ENCODE results near the gene ASB16. TPM values are rescaled to one million over a fixed set of nuclear protein-coding genes. Genes with fewer than 3 reads are reported as not detected.

Gene ASB16
- total and polyA plus RNA-seq, 10 of the 15 experiments (the other 5 are each of a cell fraction or from before 2014, with no cell fraction given), result 0.07 to 1.1 (median 0.44) TPM; not detected in 5

GRCh38 chr17:44152875-44153274 lies 17.6 kb upstream of the ASB16 start (continued):
- TF ChIP-seq FOS (IDR thresholded peaks at IDR 0.05; ENCODE audit: borderline replicate concordance, extremely low read depth, insufficient read length) (no peak), TAF1 (IDR thresholded peaks at IDR 0.05; ENCODE audit: borderline replicate concordance, low read depth, low read length) (no peak), YBX1 (IDR thresholded peaks at IDR 0.05) (no peak), IRF4 (IDR thresholded peaks at IDR 0.05; ENCODE audit: low read depth, low read length) (no peak), TCF12 (IDR thresholded peaks at IDR 0.05; ENCODE audit: low read depth, low read length) (no peak), PAX8 (IDR thresholded peaks at IDR 0.05) (no peak)
- TF ChIP-seq, protein P1, sequence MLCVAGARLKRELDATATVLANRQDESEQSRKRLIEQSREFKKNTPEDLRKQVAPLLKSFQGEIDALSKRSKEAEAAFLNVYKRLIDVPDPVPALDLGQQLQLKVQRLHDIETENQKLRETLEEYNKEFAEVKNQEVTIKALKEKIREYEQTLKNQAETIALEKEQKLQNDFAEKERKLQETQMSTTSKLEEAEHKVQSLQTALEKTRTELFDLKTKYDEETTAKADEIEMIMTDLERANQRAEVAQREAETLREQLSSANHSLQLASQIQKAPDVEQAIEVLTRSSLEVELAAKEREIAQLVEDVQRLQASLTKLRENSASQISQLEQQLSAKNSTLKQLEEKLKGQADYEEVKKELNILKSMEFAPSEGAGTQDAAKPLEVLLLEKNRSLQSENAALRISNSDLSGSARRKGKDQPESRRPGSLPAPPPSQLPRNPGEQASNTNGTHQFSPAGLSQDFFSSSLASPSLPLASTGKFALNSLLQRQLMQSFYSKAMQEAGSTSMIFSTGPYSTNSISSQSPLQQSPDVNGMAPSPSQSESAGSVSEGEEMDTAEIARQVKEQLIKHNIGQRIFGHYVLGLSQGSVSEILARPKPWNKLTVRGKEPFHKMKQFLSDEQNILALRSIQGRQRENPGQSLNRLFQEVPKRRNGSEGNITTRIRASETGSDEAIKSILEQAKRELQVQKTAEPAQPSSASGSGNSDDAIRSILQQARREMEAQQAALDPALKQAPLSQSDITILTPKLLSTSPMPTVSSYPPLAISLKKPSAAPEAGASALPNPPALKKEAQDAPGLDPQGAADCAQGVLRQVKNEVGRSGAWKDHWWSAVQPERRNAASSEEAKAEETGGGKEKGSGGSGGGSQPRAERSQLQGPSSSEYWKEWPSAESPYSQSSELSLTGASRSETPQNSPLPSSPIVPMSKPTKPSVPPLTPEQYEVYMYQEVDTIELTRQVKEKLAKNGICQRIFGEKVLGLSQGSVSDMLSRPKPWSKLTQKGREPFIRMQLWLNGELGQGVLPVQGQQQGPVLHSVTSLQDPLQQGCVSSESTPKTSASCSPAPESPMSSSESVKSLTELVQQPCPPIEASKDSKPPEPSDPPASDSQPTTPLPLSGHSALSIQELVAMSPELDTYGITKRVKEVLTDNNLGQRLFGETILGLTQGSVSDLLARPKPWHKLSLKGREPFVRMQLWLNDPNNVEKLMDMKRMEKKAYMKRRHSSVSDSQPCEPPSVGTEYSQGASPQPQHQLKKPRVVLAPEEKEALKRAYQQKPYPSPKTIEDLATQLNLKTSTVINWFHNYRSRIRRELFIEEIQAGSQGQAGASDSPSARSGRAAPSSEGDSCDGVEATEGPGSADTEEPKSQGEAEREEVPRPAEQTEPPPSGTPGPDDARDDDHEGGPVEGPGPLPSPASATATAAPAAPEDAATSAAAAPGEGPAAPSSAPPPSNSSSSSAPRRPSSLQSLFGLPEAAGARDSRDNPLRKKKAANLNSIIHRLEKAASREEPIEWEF (IDR thresholded peaks at IDR 0.05; ENCODE audit: insufficient replicate concordance, low read depth, low read length), result no peak
- TF ChIP-seq, protein P2, sequence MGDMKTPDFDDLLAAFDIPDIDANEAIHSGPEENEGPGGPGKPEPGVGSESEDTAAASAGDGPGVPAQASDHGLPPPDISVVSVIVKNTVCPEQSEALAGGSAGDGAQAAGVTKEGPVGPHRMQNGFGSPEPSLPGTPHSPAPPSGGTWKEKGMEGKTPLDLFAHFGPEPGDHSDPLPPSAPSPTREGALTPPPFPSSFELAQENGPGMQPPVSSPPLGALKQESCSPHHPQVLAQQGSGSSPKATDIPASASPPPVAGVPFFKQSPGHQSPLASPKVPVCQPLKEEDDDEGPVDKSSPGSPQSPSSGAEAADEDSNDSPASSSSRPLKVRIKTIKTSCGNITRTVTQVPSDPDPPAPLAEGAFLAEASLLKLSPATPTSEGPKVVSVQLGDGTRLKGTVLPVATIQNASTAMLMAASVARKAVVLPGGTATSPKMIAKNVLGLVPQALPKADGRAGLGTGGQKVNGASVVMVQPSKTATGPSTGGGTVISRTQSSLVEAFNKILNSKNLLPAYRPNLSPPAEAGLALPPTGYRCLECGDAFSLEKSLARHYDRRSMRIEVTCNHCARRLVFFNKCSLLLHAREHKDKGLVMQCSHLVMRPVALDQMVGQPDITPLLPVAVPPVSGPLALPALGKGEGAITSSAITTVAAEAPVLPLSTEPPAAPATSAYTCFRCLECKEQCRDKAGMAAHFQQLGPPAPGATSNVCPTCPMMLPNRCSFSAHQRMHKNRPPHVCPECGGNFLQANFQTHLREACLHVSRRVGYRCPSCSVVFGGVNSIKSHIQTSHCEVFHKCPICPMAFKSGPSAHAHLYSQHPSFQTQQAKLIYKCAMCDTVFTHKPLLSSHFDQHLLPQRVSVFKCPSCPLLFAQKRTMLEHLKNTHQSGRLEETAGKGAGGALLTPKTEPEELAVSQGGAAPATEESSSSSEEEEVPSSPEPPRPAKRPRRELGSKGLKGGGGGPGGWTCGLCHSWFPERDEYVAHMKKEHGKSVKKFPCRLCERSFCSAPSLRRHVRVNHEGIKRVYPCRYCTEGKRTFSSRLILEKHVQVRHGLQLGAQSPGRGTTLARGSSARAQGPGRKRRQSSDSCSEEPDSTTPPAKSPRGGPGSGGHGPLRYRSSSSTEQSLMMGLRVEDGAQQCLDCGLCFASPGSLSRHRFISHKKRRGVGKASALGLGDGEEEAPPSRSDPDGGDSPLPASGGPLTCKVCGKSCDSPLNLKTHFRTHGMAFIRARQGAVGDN (IDR thresholded peaks at IDR 0.05), result no peak
